K562 treated with DMSO at 1 percent for 24 hours (cell line): ENCODE results near the gene FEN1. TPM values are rescaled to one million over a fixed set of nuclear protein-coding genes. Genes with fewer than 3 reads are reported as not detected.

Experiments
- total RNA-seq: library from RNA; unstranded; fragments of 300-600 nt; gene quantifications from 2 replicates; pipeline ENCODE4 v1.2.3, GENCODE V29; 2022; ENCODE audit warnings: low read depth; ENCODE audit not compliant: insufficient read depth

The FEN1 gene, protein sequence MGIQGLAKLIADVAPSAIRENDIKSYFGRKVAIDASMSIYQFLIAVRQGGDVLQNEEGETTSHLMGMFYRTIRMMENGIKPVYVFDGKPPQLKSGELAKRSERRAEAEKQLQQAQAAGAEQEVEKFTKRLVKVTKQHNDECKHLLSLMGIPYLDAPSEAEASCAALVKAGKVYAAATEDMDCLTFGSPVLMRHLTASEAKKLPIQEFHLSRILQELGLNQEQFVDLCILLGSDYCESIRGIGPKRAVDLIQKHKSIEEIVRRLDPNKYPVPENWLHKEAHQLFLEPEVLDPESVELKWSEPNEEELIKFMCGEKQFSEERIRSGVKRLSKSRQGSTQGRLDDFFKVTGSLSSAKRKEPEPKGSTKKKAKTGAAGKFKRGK
- 144 and 156 TPM in 2 replicates for total RNA-seq

DNA sequence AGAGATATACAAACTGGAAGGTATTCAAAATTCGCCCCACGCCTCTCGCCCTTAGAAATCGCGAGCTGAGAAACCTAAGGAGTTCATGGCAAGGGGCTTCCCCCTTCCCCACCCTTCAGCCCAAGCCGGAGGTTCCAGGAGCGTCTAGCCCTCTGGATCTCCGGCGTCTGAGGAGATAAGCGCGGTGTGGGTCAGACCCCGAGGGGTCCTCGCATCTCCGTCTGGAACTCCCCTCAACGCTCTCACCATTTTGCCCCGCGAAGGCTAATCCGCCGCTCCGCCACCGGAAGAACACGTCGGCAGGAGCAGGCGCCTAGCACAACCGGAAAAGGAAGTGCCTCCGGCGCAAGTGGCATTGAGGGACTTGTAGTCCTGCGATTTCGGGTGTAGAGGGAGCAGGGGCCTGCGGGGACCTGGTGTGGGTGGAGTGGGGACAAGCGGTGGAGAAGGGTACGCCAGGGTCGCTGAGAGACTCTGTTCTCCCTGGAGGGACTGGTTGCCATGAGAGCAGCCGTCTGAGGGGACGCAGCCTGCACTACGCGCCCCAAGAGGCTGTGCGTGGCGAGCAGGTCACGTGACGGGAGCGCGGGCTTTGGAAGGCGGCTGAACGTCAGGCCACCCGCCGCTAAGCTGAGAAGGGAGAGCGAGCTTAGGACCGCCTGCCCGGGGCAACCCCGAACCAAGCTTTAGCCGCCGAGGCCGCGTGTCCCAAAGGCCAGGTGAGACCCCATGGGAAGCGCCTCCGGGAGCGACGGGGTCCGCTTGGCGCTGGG, at the start of gene FEN1, which contains the start of gene TMEM258:
Gene FEN1 (plus strand): TSS at position 602 of the 773 bp plus-strand sequence. CDS start 2,451 bp downstream, outside the sequence.
Gene TMEM258 (minus strand): TSS at position 290 of the 773 bp plus-strand sequence. CDS start 41 bp downstream, at position 249.

DNA sequence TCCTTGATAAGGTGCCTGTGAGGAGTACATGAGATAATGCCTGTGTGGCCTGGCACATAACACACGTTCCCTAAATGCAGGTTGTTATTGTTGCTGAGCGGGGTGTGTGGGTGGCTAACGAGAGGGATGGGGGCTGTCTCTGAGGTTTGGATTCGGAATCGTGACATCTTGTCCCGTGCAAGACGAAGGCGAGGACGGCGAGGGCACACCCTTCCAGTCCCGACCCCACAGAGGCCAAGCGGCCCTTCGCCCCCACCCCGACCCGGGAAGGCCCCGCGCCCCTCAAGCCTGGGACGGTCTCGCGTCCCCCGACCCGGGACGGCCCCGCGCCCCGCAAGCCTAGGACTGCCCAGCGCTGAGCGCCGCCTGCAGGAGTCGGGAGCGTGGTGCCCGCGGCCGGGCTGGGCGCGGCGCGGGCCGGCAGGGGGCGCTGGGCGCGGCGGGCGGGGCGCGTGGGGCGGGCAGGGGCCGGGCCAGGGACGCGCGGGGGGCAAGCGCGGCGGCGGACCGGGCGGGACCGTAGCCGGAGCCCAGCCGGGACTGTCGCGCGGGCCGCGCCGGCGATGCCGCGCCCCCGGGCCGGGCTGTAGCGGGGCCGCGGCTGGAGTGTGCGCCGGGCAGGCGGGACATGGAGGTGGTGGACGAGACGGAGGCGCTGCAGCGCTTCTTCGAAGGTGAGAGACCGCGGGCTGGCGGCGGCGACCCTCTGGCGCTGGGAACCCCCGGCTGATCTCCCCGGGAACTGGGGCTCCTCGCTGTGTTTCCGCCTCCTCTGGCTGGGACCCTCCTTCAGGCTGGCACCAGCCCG, 40.4 kb upstream of the FEN1 start, which contains the start of gene MYRF:
Gene MYRF (plus strand): TSS at position 520 of the 808 bp plus-strand sequence. CDS start 109 bp downstream, at position 629.

DNA sequence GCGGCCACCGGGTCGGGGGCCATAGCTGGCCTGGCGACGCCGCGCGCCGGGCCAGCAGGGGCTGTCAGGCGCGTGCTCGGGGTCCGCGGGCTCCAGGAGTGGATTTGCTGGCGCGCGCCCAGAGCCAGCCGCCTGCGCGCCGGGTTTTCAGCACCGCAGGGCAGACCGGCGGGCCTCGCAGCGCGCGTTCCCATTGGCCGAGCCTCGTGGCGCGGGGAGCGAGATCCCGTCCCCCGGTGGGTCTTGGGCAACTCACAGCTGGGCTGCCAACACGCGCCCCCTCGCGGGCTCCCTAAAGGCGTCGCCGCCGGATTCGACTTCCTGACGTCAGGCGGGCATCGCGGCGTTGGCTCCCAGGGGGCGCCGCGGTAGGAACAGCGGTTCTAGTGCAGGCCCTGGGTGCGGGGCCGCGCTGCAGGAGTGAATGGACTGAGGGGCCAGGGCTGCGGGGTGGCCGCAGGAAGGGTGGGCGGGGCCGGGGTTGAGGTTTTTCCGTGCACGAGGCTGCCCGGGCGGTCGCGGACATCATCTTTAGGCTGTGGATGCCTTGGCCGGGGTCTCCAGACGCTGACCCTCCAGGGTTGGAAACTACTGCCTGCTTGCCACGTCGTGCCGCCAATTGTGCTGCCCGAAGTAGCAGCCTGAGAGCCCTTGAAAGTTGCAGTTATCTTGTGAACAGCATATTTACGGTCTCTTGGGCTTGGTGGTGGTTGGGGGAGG, 24.2 kb downstream of the FEN1 start, which contains the start of gene FADS1:
Gene FADS1 (minus strand): TSS at position 268 of the 720 bp plus-strand sequence. CDS start 74 bp downstream, at position 194.

DNA sequence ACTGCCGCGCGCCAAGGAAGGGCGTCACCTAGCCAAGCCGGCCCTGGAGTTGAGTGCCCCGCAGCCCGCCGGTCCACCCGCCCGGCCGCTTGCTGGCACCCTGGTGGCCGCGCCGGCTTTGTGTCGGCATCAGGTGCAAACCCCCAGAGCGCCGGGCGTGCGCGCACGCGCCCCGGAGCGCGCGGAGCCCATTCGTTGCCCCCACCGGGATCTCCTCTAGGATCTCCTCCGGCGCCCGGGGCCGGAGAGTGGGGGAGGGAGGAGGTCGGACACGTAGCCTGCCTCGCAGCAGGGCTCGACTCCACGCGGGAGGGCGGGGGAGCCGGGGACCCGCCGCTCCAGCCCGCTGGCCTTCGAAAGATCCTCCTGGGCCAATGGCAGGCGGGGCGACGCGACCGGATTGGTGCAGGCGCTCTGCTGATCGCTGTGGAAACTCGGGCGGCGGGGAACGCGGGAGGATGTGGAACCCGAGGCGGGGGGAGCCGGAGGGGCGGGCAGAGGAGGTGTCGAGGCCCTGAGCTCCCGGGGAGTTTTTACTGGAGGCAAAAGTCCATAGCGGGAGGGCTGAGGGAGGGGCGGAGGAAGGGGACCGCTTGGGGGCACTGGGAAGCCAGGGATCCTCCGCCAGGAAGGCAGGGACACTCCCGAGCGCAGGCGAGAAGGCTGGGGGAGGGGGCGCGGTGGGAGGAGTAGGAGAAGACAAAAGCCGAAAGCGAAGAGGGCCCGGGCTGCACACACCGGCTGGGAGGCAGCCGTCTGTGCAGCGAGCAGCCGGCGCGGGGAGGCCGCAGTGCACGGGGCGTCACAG, 35.1 kb downstream of the FEN1 start, which contains the start of gene FADS2:
Gene FADS2 (plus strand): TSS at position 730 of the 808 bp plus-strand sequence. CDS start 91 bp downstream, outside the sequence.

Other genes starting within 250 kb of the FEN1 start
- 0.09 and 0.43 TPM in 2 replicates for gene SYT7, start 211.8 kb upstream of the FEN1 start, total RNA-seq
- gene DAGLA, start 112.5 kb upstream of the FEN1 start, total RNA-seq: 0.13 and 0.34 TPM in 2 replicates
- gene MYRF, start 40.3 kb upstream of the FEN1 start, total RNA-seq: 20.6 and 24.5 TPM in 2 replicates
- 336 and 371 TPM in 2 replicates for gene TMEM258, start 312 bp upstream of the FEN1 start, total RNA-seq
- 68.2 and 69.1 TPM in 2 replicates for gene FADS1, start 24.1 kb downstream of the FEN1 start, total RNA-seq
- 9.0 and 10.4 TPM in 2 replicates for gene FADS2, start 35.4 kb downstream of the FEN1 start, total RNA-seq
- 46.9 and 59.5 TPM in 2 replicates for gene FADS3, start 98.6 kb downstream of the FEN1 start, total RNA-seq
- 10.2 and 11.5 TPM in 2 replicates for gene RAB3IL1, start 124.7 kb downstream of the FEN1 start, total RNA-seq
- 10.5 and 16.4 TPM in 2 replicates for gene BEST1, start 157.4 kb downstream of the FEN1 start, total RNA-seq
- gene FTH1, start 174.7 kb downstream of the FEN1 start, total RNA-seq: 6,226 and 6,816 TPM in 2 replicates